Erythroblast (primary cell): ENCODE results near the gene TTC27.

Experiments
- GATA1 ChIP-seq: IDR thresholded peaks from 2 replicates; pipeline ENCODE4 v1.6.1; 2011; ENCODE audit warnings: low read depth, mild to moderate bottlenecking, control low read depth, low read length, moderate library complexity
- POLR2A ChIP-seq: IDR thresholded peaks from 2 replicates; pipeline ENCODE4 v1.6.1; 2011; ENCODE audit warnings: mild to moderate bottlenecking, low read length

DNA sequence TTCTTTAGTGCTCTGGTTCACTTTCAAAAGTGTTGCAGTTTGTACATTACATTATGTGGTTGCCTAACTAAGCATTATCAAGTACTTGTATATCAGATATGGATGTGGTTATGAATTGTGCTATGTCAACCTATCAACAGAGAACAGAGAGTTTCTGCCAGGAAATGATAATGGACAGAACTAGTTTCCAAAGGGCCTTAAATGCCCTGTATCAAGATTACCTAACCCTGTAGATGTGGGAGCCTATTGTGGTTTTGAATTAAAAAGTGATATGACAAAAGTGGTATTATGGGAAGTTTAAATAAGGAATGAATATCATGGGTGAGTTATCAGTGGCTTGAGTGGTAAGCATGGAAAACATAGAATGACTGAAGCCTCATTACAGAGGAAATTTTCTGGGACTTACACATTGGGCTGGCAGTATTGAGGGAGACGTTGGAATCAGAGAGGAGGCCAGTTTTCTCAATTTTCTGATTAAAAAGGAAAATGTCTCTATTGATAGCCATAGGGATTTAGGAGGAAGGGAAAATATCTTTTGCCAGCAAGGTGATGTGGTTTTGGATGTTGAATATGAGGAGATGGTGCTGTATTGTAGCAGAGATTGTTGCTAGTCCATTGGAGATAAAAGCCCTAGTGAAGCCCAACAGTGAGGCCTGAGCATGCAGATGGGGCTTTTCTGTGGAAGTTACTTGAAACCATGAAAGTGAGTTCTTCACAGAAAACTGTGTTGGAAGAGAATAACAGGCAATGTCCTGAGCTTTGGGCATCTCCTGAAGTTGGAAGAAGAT lies 140.7 kb downstream of the TTC27 start:
- TF ChIP-seq POLR2A: no peak
- TF ChIP-seq GATA1: peak; percentile 77
